ENCODE results near the gene B3GNT7.

The B3GNT7 gene

GRCh38 chr2:231413921-231414476, 18.5 kb downstream of the B3GNT7 start:
- no peak overlapping the region for H3K4me3 ChIP-seq (ENCODE audit: low read length)
- H3K79me2 ChIP-seq (ENCODE audit: low read length): no peaks in the 10 kb centered on the region
- H3K9me3 ChIP-seq (replicated peaks; ENCODE audit: insufficient read depth, low read length): no peaks in the 10 kb centered on the region
- no peaks in the 10 kb centered on the region for H3K9me2 ChIP-seq (replicated peaks; ENCODE audit: insufficient read depth, low read length)
- H3K36me3 ChIP-seq (replicated peaks; ENCODE audit: insufficient read depth, low read length): no peaks in the 10 kb centered on the region
- no peak overlapping the region for H3K27ac ChIP-seq (ENCODE audit: low read length)
- H3K4me1 ChIP-seq (ENCODE audit: low read length): peaks cover 2% of the 10 kb centered on the region; the same call in 1 of the 2 replicates
- H3F3A ChIP-seq (ENCODE audit: insufficient read depth, low read length): no peaks in the 10 kb centered on the region
- H3K9ac ChIP-seq (ENCODE audit: low read length): no peak overlapping the region
- no peaks in the 10 kb centered on the region for H4K20me1 ChIP-seq (ENCODE audit: insufficient read depth, low read length)
- no peaks in the 10 kb centered on the region; the same call in 1 of the 2 replicates for H3K27me3 ChIP-seq (replicated peaks; ENCODE audit: insufficient read depth, low read length)
- TF ChIP-seq EZH2phosphoT487 (IDR thresholded peaks at IDR 0.05; ENCODE audit: low read length) (no peak), CTCF (IDR thresholded peaks at IDR 0.05; ENCODE audit: low read length) (no peak), EZH2 (optimal IDR thresholded peaks at IDR 0.05; ENCODE audit: low read depth, low read length) (no peak)
- H3K4me2 ChIP-seq (ENCODE audit: low read depth, low read length): no peak overlapping the region
- no peak for DNase-seq
- H2AFZ ChIP-seq (ENCODE audit: low read length): no peak overlapping the region

GRCh38 chr2:231415029-231415428, 19.5 kb downstream of the B3GNT7 start:
- no peak overlapping the region for H3K9ac ChIP-seq (ENCODE audit: low read length)
- H3K27me3 ChIP-seq (replicated peaks; ENCODE audit: insufficient read depth, low read length): no peaks in the 10 kb centered on the region; the same call in 1 of the 2 replicates
- DNase-seq: no peak
- H3K79me2 ChIP-seq (ENCODE audit: low read length): no peaks in the 10 kb centered on the region
- H4K20me1 ChIP-seq (ENCODE audit: insufficient read depth, low read length): no peaks in the 10 kb centered on the region
- TF ChIP-seq EZH2phosphoT487 (IDR thresholded peaks at IDR 0.05; ENCODE audit: low read length): no peak
- no peak for TF ChIP-seq EZH2 (optimal IDR thresholded peaks at IDR 0.05; ENCODE audit: low read depth, low read length)
- TF ChIP-seq CTCF (IDR thresholded peaks at IDR 0.05; ENCODE audit: low read length): no peak
- no peak overlapping the region for H2AFZ ChIP-seq (ENCODE audit: low read length)
- H3K4me1 ChIP-seq (ENCODE audit: low read length): peaks cover 2% of the 10 kb centered on the region; the same call in 1 of the 2 replicates
- H3K27ac ChIP-seq (ENCODE audit: low read length): no peak overlapping the region
- no peaks in the 10 kb centered on the region for H3K9me2 ChIP-seq (replicated peaks; ENCODE audit: insufficient read depth, low read length)
- no peak overlapping the region for H3K4me2 ChIP-seq (ENCODE audit: low read depth, low read length)
- H3K36me3 ChIP-seq (replicated peaks; ENCODE audit: insufficient read depth, low read length): no peaks in the 10 kb centered on the region
- H3F3A ChIP-seq (ENCODE audit: insufficient read depth, low read length): no peaks in the 10 kb centered on the region
- H3K4me3 ChIP-seq (ENCODE audit: low read length): no peak overlapping the region
- H3K9me3 ChIP-seq (replicated peaks; ENCODE audit: insufficient read depth, low read length): no peaks in the 10 kb centered on the region

GRCh38 chr2:231418820-231419640, 23.5 kb downstream of the B3GNT7 start:
- no peak overlapping the region for H2AFZ ChIP-seq (ENCODE audit: low read length)
- no peaks in the 10 kb centered on the region for H3K4me1 ChIP-seq (ENCODE audit: low read length)
- no peak overlapping the region for H3K9ac ChIP-seq (ENCODE audit: low read length)

More at GRCh38 chr2:231418820-231419640, 23.5 kb downstream of the B3GNT7 start:
- H3F3A ChIP-seq (ENCODE audit: insufficient read depth, low read length): no peaks in the 10 kb centered on the region
- H3K9me2 ChIP-seq (replicated peaks; ENCODE audit: insufficient read depth, low read length): no peaks in the 10 kb centered on the region
- no peak for DNase-seq
- TF ChIP-seq CTCF (IDR thresholded peaks at IDR 0.05; ENCODE audit: low read length): no peak
- TF ChIP-seq EZH2phosphoT487 (IDR thresholded peaks at IDR 0.05; ENCODE audit: low read length): no peak
- H3K9me3 ChIP-seq (replicated peaks; ENCODE audit: insufficient read depth, low read length): no peaks in the 10 kb centered on the region
- H3K27ac ChIP-seq (ENCODE audit: low read length): no peak overlapping the region
- H3K4me2 ChIP-seq (ENCODE audit: low read depth, low read length): no peak overlapping the region
- no peaks in the 10 kb centered on the region for H4K20me1 ChIP-seq (ENCODE audit: insufficient read depth, low read length)
- no peaks in the 10 kb centered on the region for H3K79me2 ChIP-seq (ENCODE audit: low read length)
- no peaks in the 10 kb centered on the region for H3K27me3 ChIP-seq (replicated peaks; ENCODE audit: insufficient read depth, low read length)
- H3K36me3 ChIP-seq (replicated peaks; ENCODE audit: insufficient read depth, low read length): no peaks in the 10 kb centered on the region
- no peak overlapping the region for H3K4me3 ChIP-seq (ENCODE audit: low read length)
